GM12878 (cell line): Measurements from ENCODE around the gene HBZ.

Experiments used
- CREB1 ChIP-seq: IDR thresholded peaks from 2 replicates; pipeline ENCODE4 v1.6.1; 2012; ENCODE audit warnings: low read depth, mild to moderate bottlenecking, inconsistent platforms
- CTCF ChIP-seq, 3 experiments: IDR thresholded peaks in 2 of 3; conservative IDR thresholded peaks in 1 of 3; 2 replicates each; pipeline ENCODE4 v1.5.1; 2011; ENCODE audit warnings: low read depth in 3 of 3, low read length in 3 of 3, mild to moderate bottlenecking in 3 of 3, control low read depth in 2 of 3, moderate library complexity in 2 of 3, inconsistent platforms in 1 of 3, mixed read lengths in 1 of 3; ENCODE audit not compliant: control insufficient read depth in 2 of 3, insufficient read depth in 1 of 3; ENCODE audit errors: extremely low read depth in 1 of 3
- DPF2 ChIP-seq: fragments of 450-650 bp; IDR thresholded peaks from 2 replicates; pipeline ENCODE4 v1.6.1; 2017; ENCODE audit warnings: mild to moderate bottlenecking
- EP300 ChIP-seq, 2 experiments: fragments of 150-350 bp in 1 of 2; IDR thresholded peaks; 2 replicates each; pipeline ENCODE4 v1.6.1; 2011 to 2012; ENCODE audit warnings: low read depth in 2 of 2, low read length in 2 of 2, borderline replicate concordance in 1 of 2, improper control_type of control experiment in 1 of 2, inconsistent platforms in 1 of 2; ENCODE audit not compliant: control insufficient read depth in 1 of 2
- EZH2 ChIP-seq: IDR thresholded peaks from 2 replicates; pipeline ENCODE4 v1.6.1; 2012; ENCODE audit warnings: low read depth, mild to moderate bottlenecking, control low read depth, inconsistent platforms, low read length, borderline replicate concordance; ENCODE audit not compliant: control insufficient read depth
- KAT2A ChIP-seq: conservative IDR thresholded peaks from 2 replicates; pipeline ENCODE4 v1.6.1; 2011; ENCODE audit warnings: low read depth, low read length; ENCODE audit not compliant: control insufficient read depth
- NFYB ChIP-seq: IDR thresholded peaks from 2 replicates; pipeline ENCODE4 v1.6.1; 2011; ENCODE audit warnings: low read depth, mild to moderate bottlenecking, low read length, improper control_type of control experiment, moderate library complexity; ENCODE audit not compliant: insufficient read depth
- NR2C2 ChIP-seq: IDR thresholded peaks from 2 replicates; pipeline ENCODE4 v1.6.1; 2011; ENCODE audit warnings: borderline replicate concordance, low read depth; ENCODE audit not compliant: control insufficient read depth, insufficient read length
- RAD21 ChIP-seq: IDR thresholded peaks from 2 replicates; pipeline ENCODE4 v1.6.1; 2011; ENCODE audit warnings: mild to moderate bottlenecking, low read depth, low read length, moderate library complexity; ENCODE audit not compliant: insufficient read depth

- TF ChIP-seq NFYB (no peak), EZH2 (no peak), EP300 (IDR thresholded peaks at IDR 0.05; ENCODE audit: borderline replicate concordance in 1 of 2, control insufficient read depth in 1 of 2, low read depth in 2 of 2, low read length in 2 of 2) (no peak), DPF2 (no peak), NR2C2 (no peak), CREB1 (no peak), RAD21 (no peak), KAT2A (no peak), CTCF (IDR thresholded peaks at IDR 0.05 in 2 of 3, conservative IDR thresholded peaks at IDR 0.05 in 1 of 3; ENCODE audit: control insufficient read depth in 2 of 3, extremely low read depth in 1 of 3, insufficient read depth in 1 of 3, low read depth in 3 of 3, low read length in 3 of 3) (no peak)
These were observed 20.3 kb upstream of the HBZ start for GRCh38 chr16:132120-132519.
